ENCODE results near the gene TREML1.

DNA sequence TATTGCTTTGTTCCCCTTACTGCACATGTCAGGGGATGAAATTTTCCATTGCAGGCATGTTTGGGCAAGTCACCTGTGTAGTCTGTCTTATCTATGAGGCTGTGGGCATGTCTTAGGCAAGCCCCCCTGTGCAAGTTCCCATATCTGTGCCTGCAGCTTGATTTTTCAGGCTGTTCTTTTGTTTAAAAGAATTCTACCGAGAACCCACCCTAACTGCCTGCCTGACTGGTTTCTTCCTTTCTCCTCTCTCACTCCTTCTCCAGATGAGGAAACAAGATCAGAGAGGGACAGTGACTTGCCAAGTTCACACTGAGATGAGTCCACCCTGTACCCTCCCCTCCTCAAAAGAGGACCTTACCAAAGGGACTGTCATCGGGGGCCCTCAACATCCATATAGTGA lies 35.8 kb upstream of the TREML1 start:
- TF ChIP-seq, protein P1, sequence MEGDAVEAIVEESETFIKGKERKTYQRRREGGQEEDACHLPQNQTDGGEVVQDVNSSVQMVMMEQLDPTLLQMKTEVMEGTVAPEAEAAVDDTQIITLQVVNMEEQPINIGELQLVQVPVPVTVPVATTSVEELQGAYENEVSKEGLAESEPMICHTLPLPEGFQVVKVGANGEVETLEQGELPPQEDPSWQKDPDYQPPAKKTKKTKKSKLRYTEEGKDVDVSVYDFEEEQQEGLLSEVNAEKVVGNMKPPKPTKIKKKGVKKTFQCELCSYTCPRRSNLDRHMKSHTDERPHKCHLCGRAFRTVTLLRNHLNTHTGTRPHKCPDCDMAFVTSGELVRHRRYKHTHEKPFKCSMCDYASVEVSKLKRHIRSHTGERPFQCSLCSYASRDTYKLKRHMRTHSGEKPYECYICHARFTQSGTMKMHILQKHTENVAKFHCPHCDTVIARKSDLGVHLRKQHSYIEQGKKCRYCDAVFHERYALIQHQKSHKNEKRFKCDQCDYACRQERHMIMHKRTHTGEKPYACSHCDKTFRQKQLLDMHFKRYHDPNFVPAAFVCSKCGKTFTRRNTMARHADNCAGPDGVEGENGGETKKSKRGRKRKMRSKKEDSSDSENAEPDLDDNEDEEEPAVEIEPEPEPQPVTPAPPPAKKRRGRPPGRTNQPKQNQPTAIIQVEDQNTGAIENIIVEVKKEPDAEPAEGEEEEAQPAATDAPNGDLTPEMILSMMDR (IDR thresholded peaks at IDR 0.05; ENCODE audit: low read depth, low read length, poor library complexity, severe bottlenecking): no peak
- TF ChIP-seq EZH2phosphoT487 (IDR thresholded peaks at IDR 0.05; ENCODE audit: borderline replicate concordance, low read length): no peak
